Neural crest cell (in vitro differentiated cells): Measurements from ENCODE around the gene ZNF317. TPM values are rescaled to one million over a fixed set of nuclear protein-coding genes. Genes with fewer than 3 reads are reported as not detected.

Experiments
- DNase-seq: peaks from one replicate; pipeline ENCODE4 v3.0.0; 2021; ENCODE audit warnings: low read depth, mixed read lengths, low spot score
- H3K27ac Mint-ChIP-seq: one replicate; pipeline ENCODE4 v1.8.0; 2021; ENCODE audit warnings: mild to moderate bottlenecking, mixed read lengths; ENCODE audit not compliant: unreplicated experiment
- H3K27me3 Mint-ChIP-seq: 2 replicates; pipeline ENCODE4 v1.8.0; 2021; ENCODE audit warnings: low read depth, mild to moderate bottlenecking, mixed read lengths
- H3K36me3 Mint-ChIP-seq: 2 replicates; pipeline ENCODE4 v1.8.0; 2021; ENCODE audit warnings: low read depth, mild to moderate bottlenecking, mixed read lengths
- H3K4me1 Mint-ChIP-seq: 2 replicates; pipeline ENCODE4 v1.8.0; 2021; ENCODE audit warnings: mixed read lengths
- H3K4me3 Mint-ChIP-seq: one replicate; pipeline ENCODE4 v1.8.0; 2021; ENCODE audit warnings: mild to moderate bottlenecking, mixed read lengths
- H3K9me3 Mint-ChIP-seq: 2 replicates; pipeline ENCODE4 v1.8.0; 2021; ENCODE audit warnings: mixed read lengths
- CTCF ChIP-seq: fragments of 200-600 bp; sonication (generic); conservative IDR thresholded peaks from 2 replicates; pipeline ENCODE4 v1.5.0; 2021; ENCODE audit warnings: antibody characterized with exemption, mild to moderate bottlenecking
- total RNA-seq: library from RNA; stranded (reverse); gene quantifications from 2 replicates; pipeline ENCODE4 v1.2.1, GENCODE V29; 2021

Gene ZNF317
- total RNA-seq, 1 donor from 2014 or later = 44.0 TPM

GRCh38 chr19:9126900-9127405 is 13.2 kb upstream of the ZNF317 start, which contains the start of gene OR7G3:
TSS of gene OR7G3 (minus strand) at chr19:9126950. CDS start at chr19:9126950, 0 bp downstream.
- Mint-ChIP-seq H3K9me3 (peaks cover 3% of the 10 kb centered on the region), H3K4me3 (no peak within 1 kb of the TSS), H3K4me1 (no peaks in the 10 kb centered on the region), H3K36me3 (no peaks in the 10 kb centered on the region), H3K27ac (no peak within 1 kb of the TSS), H3K27me3 (peaks cover 22% of the 10 kb centered on the region)
- TF ChIP-seq CTCF = no peak
- no peak for DNase-seq

GRCh38 chr19:9128171-9128570 is 12.0 kb upstream of the ZNF317 start:
- Mint-ChIP-seq H3K4me1 (no peaks in the 10 kb centered on the region), H3K4me3 (no peak overlapping the region), H3K9me3 (no peaks in the 10 kb centered on the region), H3K36me3 (no peaks in the 10 kb centered on the region), H3K27me3 (peaks cover 32% of the 10 kb centered on the region), H3K27ac (no peak overlapping the region)
- no peak for DNase-seq
- no peak for TF ChIP-seq CTCF

GRCh38 chr19:9130965-9131364 is 9.2 kb upstream of the ZNF317 start:
- H3K9me3 Mint-ChIP-seq = no peaks in the 10 kb centered on the region
- H3K4me1 Mint-ChIP-seq = no peaks in the 10 kb centered on the region
- H3K27me3 Mint-ChIP-seq = peaks cover 41% of the 10 kb centered on the region
- TF ChIP-seq CTCF = no peak
- DNase-seq = no peak
- H3K36me3 Mint-ChIP-seq = no peaks in the 10 kb centered on the region
- no peak overlapping the region for H3K27ac Mint-ChIP-seq
- H3K4me3 Mint-ChIP-seq = no peak overlapping the region

DNA sequence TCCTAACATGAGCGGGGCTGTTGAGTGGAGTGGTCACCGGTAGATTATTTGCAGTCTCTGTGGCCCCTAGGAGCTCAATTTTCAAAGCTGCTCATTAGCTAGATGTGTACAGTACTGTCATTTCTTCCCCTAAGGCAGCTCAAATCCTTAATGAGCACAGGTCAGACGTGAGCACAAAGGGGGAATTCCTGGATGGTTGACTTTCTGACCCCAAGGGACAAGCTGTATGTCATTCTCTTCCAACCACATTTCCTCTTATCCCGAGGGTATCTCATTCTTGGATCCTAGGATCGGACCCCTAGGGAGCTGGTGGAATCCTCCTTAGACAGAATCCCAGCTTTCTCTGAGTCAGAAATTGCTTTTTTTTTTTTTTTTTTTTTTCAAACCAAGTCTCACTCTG is 7.8 kb upstream of the ZNF317 start:
- H3K9me3 Mint-ChIP-seq = peaks cover 3% of the 10 kb centered on the region

DNA sequence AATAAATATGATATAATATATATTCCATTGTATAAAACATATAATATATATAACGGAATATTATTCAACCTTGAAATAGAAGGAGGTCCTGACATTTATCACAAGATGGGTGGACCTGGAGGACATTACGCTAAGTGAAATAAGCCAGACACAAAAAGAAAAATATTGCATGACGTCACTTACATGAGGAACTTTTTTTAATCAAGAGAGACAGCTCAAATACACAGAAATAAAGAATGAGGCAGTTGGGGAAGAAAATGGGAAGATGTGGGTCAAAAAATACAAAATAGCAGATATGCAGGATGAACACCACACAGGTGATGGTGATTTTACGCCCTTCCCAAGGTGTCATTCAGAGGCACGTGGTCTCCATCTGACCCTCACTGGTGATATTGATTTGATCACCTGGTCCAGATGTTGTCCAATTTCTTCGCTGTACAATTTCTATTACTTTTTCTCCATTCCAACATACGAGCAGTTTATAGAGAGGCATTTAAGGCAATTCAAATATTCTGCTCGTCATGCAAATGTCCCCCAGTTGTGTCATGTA is 513 bp upstream of the ZNF317 start:
- peak overlapping the region; percentile 99 for H3K27ac Mint-ChIP-seq
- peaks cover 20% of the 10 kb centered on the region for H3K4me1 Mint-ChIP-seq
- no peak for TF ChIP-seq CTCF
- H3K27me3 Mint-ChIP-seq = peaks cover 14% of the 10 kb centered on the region
- peaks cover 39% of the 10 kb centered on the region for H3K36me3 Mint-ChIP-seq
- H3K9me3 Mint-ChIP-seq = peaks cover 13% of the 10 kb centered on the region
- peak overlapping the region; percentile 98 for H3K4me3 Mint-ChIP-seq
- DNase-seq = no peak

More for the DNA sequence above, 7.8 kb upstream of the ZNF317 start:
- H3K4me3 Mint-ChIP-seq = no peak overlapping the region
- H3K36me3 Mint-ChIP-seq = no peaks in the 10 kb centered on the region
- TF ChIP-seq CTCF = no peak
- H3K27me3 Mint-ChIP-seq = peaks cover 35% of the 10 kb centered on the region
- no peak for DNase-seq
- no peaks in the 10 kb centered on the region for H3K4me1 Mint-ChIP-seq
- no peak overlapping the region for H3K27ac Mint-ChIP-seq
